NCI-H1930 (cell line): Measurements from ENCODE around the gene LAT.
"Not testable (repeated sequence)": the region's sequence is repeated elsewhere in the genome, so short reads cannot be mapped to it uniquely, and the experiment has no call there.

Source experiments
- DNase-seq, 2 experiments: peaks; one replicate each; lab custom pipeline; 2025; lab: John Stamatoyannopoulos, UW

The LAT gene

DNA sequence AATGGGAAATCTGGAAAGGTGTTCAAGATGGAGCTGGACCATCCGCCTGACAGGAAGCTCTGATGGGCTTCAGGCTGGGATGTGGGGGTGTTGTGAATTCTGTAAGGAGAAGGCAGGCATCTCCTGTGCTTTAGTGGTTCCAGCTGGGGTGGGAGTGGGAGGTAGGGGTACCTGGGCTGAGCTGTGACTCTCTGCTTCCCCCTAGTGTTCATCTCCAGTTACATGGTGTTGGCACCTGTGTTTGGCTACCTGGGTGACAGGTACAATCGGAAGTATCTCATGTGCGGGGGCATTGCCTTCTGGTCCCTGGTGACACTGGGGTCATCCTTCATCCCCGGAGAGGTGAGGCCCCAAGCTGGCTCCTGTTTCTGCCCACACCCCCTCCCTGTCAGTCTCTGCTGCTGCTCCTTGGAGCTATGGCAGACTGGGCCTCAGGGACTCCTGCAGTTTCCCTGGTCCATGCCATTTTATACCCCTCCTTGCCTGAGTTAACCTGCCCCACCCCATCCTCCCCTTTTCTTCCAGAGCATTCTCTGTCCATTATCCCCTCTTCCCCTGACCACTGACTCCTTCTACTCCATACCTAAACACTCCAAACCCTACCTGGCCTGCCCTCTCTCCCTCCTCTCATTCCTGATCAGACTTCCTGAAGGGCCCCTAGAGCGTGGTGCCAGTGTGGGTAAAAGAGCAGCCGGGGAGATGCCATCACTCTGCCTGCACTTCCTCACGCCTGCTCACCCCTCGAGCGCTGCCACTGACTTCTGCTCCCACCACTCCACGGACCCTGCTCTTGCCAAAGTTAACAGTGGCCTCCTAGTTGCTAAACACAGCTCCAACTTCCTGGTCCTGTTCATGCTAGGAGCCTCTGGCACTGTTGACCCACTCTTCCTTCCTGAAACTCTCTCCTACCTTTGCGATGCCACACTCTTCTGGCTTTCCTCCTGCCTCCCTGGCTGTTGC is 6.9 kb upstream of the LAT start:
- DNase-seq, result peak in 1 of 2 experiments; percentile 5

DNA sequence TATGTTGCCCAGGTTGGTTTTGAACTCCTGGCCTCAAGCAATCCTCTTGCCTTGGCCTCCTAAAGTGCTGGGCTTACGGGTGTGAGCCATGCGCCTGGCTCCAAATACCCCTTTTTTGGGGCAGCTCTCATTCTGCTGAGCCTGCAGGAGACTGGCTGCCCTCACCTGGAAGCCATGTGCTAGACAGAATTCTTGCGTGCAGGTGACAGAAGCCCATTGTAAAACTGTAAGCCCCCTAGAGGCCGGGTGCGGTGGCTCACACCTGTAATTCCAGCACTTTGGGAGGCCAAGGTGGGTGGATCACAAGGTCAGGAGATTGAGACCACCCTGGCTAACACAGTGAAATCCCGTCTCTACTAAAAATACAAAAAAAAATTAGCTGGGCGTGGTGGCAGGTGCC is 4.5 kb upstream of the LAT start:
- not testable (repeated sequence) for DNase-seq

GRCh38 chr16:28980929-28981328 is 3.9 kb upstream of the LAT start:
- DNase-seq, result no peak

- DNase-seq, result no peak
These were observed 3.3 kb upstream of the LAT start for GRCh38 chr16:28981517-28981916.

DNA sequence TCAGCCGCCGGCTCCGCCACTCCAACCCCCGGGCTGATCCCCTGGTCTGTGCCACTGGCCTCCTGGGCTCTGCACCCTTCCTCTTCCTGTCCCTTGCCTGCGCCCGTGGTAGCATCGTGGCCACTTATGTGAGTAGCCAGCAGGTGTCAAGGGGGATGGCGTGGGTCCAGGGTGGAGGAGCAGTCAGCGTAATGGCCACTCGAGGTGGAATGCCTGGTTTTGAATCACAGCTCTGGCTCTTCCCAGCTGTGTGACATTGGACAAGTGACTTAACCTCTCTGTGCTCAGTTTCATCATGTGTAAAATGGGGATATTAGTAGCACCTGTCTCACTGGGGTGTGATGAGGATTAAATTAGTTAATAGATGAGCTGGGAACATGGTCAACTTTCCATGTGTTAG is 2.4 kb upstream of the LAT start:
- DNase-seq, result no peak

GRCh38 chr16:28982949-28983348 is 1.9 kb upstream of the LAT start:
- no peak for DNase-seq

DNA sequence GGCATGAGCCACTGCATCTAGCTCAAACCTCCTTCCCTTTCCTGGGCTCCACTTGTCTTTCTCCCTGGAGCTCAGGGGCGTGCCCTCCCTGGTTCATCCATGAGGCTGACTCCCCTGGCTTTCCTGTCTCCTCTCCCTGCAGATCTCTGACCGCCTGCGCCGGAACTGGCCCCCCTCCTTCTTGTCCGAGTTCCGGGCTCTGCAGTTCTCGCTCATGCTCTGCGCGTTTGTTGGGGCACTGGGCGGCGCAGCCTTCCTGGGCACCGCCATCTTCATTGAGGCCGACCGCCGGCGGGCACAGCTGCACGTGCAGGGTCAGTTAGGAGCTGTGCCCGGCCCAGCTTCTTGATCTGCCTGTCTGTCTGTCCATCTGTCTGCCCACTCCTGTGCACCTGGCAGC is 1.2 kb upstream of the LAT start:
- no peak for DNase-seq

DNA sequence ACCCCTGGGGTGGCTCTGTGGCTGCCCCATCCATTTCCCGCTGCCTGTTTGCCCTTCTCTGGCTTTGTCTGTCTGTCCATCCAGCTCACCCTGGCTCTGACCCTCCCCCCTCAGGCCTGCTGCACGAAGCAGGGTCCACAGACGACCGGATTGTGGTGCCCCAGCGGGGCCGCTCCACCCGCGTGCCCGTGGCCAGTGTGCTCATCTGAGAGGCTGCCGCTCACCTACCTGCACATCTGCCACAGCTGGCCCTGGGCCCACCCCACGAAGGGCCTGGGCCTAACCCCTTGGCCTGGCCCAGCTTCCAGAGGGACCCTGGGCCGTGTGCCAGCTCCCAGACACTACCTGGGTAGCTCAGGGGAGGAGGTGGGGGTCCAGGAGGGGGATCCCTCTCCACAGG is 761 bp upstream of the LAT start:
- DNase-seq, result no peak

GRCh38 chr16:28985211-28986041 is 574 bp downstream of the LAT start:
- DNase-seq, result no peak

DNA sequence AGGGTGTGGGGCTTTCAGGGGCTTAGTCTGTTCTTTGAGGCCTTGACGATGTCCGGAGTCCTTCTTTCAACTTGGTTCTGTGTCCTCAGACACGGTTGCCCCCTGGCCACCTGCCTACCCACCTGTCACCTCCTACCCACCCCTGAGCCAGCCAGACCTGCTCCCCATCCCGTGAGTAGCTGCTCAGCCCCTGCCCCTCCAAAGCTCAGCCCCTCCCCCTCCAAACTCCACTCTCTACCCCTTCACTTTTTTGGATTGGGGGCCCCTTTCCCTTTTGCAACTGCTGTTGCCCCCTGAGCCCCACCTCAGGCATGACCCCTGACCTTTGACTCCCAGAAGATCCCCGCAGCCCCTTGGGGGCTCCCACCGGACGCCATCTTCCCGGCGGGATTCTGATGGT is 1.2 kb downstream of the LAT start:
- DNase-seq, result no peak

DNA sequence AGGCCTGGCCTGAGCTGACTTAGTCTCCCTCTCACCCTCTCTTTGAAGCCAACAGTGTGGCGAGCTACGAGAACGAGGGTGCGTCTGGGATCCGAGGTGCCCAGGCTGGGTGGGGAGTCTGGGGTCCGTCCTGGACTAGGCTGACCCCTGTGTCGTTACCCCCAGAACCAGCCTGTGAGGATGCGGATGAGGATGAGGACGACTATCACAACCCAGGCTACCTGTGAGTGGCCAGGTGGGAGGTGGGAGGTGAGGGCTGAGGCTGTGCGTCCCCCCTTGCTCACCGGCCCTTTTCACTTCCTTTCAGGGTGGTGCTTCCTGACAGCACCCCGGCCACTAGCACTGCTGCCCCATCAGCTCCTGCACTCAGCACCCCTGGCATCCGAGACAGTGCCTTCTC is 1.6 kb downstream of the LAT start:
- no peak for DNase-seq

DNA sequence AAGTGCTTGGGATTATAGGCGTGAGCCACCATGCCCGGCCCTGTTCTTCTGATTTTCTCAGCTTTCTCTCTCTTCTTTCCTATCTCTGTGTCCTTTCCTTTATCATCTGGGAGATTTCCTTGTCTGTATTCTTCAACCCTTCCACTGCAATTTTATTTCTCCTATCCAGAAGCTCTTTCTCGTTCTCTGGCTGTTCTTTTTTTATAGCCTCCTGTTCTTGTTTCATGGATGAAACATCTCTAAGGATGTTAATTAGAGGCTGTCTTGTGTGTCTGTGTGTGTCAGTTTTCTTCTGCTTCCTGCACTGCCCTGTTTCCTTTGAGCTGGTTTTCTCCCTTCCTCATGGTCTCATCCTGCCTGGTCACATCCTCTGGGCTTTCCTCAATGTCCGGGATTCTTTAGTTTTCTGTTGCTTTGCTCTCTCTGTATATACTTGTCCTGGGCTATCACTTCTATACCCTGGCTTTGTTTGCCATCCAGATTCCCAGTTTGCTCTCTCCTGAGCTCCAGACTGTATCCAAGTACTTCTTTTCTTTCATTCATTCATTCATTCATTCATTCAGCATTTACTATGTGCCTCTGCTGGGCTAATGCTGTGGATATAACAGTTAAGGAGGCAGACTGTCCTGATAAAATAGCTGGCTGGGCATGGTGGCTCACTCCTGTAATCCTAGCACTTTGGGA is 2.5 kb downstream of the LAT start:
- DNase-seq, result no peak

- DNase-seq, result no peak
These were observed 4.5 kb downstream of the LAT start for GRCh38 chr16:28989363-28989762.

DNA sequence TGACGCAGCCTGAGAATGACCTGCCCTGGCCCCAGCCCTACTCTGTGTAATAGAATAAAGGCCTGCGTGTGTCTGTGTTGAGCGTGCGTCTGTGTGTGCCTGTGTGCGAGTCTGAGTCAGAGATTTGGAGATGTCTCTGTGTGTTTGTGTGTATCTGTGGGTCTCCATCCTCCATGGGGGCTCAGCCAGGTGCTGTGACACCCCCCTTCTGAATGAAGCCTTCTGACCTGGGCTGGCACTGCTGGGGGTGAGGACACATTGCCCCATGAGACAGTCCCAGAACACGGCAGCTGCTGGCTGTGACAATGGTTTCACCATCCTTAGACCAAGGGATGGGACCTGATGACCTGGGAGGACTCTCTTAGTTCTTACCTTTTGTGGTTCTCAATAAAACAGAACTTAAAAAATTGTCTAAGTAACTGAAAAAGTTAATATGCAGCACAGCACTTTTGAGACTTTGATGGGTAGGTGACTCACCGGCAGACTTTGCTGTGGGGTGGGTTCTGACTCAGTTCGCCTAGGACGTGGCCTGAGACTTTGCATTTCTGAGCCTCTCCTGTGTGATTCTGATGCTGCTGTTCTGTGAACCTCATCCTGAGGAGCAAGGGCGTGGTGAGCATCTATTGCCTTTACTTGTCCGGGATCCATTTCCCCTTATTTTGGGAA is 5.7 kb downstream of the LAT start:
- DNase-seq, result no peak

- no peak for DNase-seq
These were observed 6.8 kb downstream of the LAT start for GRCh38 chr16:28991687-28992086.

- no peak for DNase-seq
These were observed 7.6 kb downstream of the LAT start for GRCh38 chr16:28992496-28992895.

- DNase-seq, result no peak
These were observed 14.0 kb downstream of the LAT start for GRCh38 chr16:28998837-28999236.

GRCh38 chr16:28999577-28999976 is 14.7 kb downstream of the LAT start:
- DNase-seq, result no peak

DNA sequence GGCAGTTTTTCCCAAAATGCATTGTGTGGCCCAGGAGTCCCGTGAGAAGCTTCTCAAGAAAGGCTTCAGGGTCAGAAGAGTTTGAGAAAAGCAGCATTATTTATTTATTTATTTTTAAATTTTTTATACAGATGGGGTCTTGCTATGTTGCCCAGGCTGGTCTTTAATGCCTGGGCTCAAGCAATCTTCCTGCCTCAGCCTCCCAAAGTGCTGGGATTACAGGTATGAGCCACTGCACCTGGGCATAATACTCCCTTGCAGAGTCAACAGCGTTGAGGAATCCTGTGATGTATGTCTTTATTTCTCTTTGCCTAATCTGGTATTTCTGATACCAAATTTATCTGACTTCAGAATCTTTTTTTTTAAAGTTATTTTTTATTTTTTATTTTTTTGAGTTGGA is 15.2 kb downstream of the LAT start:
- DNase-seq, result no peak

- DNase-seq, result not testable (repeated sequence)
These were observed 19.8 kb downstream of the LAT start for GRCh38 chr16:29004496-29005139.
